Right renal cortex interstitium (tissue), 3 donors: ENCODE measurements around the gene CSNK1E. TPM values are rescaled to one million over a fixed set of nuclear protein-coding genes. Genes with fewer than 3 reads are reported as not detected.

Source experiments
- DNase-seq, 3 donors: peaks; one replicate each; pipeline ENCODE4 v3.0.0-alpha.2; 2013; ENCODE audit warnings: low read depth in 3 of 3, low spot score in 2 of 3
- polyA plus RNA-seq, 3 donors: library from polyadenylated mRNA; unstranded; fragments of 120-200 nt; gene quantifications; one replicate each; pipeline ENCODE4 v1.2.1, GENCODE V29; 2013; ENCODE audit not compliant: insufficient read length in 3 of 3

CSNK1E gene
- polyA plus RNA-seq, 3 donors, result 101 to 111 (median 107) TPM

GRCh38 chr22:38282397-38282796 is 34.8 kb downstream of the CSNK1E start:
- no peak for DNase-seq

- no peak for DNase-seq
These were observed 41.1 kb downstream of the CSNK1E start for GRCh38 chr22:38276166-38276565.

GRCh38 chr22:38273135-38273826 is 44.0 kb downstream of the CSNK1E start:
- no peak for DNase-seq

- no peak for DNase-seq
These were observed 44.7 kb downstream of the CSNK1E start, which contains the start of gene TMEM184B for GRCh38 chr22:38272373-38273134. TSS of gene TMEM184B (minus strand) at chr22:38273010. CDS start at chr22:38247961, 25,049 bp downstream.

- no peak for DNase-seq
These were observed 45.3 kb downstream of the CSNK1E start for GRCh38 chr22:38271927-38272372.

- no peak for DNase-seq
These were observed 46.1 kb downstream of the CSNK1E start for GRCh38 chr22:38271101-38271500.

DNA sequence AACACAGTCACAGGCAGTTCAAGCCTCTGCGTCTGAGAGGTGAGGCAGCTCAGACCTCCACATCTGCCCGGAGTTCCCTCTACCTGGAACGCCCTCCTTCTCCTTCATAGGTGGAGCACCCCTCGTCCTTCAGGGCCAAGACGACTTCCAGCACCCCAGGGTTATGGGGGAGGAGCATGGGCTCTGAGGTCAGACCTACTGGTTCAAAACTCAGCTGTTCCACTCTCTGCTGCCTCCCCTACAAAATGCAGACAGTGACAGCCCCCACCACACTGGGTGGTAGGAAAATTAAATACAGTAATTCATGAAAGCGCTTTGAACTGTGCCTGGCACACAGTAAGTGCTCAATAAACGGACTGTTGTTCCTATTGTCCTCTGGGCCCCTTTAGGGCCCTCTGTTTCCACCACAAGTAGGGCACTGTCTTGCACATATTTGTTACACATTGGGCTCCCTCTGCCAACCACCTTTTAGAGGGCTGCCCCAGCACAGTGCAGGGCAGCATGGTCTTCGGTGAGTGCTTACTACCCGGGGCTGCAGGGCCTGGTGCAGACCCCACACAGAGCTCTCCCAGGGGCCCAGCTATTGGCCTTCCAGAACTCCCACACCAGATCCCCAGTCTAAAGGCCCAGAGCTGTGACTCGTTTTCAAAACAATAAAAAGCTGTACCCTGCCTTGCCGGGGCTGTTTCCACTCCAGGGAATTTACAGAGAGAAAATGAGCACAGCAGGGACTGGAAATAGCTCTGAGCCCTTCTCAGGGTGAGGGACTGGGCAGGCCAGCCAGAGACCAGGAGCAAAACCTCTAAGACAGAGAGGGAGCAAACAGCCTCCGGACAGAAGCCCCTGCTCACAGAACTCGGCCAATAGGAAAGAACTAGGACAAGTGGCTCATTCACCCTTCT is 46.9 kb downstream of the CSNK1E start:
- DNase-seq, result no peak

DNA sequence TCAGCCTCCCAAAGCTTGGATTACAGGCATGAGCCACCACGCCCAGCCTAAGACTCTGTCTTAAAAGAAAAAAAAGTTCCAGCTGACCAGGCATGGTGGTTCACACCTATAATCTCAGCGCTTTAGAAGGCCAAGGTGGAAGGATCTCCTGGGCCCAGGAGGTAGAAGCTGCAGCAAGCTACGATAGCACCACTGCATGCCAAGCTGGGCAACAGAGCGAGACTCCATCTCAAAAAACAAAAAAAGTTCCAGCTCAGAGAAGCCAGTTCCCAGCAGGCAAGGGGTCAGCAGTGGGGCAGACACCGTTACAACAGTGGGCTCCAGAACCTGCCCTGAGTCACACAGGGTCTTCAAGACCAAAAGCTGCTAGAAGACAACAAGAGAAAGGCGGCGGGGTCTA is 47.8 kb downstream of the CSNK1E start:
- no peak for DNase-seq

DNA sequence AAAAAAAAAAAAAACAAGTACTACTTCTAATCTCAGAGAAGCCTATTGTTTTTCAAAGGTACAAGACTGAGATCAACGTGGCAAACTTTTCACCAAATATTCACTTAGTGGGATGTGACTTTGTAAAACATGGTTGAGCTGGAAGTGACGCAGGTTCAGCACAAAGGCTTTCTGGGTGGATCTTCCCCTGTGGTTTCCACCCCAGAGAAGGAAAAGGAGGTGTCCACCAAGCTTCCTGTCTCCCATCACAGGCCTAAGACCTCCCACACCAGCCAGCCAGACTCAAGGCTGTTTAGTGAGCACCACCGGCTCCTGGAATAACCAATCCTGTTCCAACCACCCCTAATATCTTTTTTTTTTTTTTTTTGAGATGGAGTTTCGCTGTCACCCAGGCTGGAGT is 50.1 kb downstream of the CSNK1E start:
- no peak for DNase-seq

DNA sequence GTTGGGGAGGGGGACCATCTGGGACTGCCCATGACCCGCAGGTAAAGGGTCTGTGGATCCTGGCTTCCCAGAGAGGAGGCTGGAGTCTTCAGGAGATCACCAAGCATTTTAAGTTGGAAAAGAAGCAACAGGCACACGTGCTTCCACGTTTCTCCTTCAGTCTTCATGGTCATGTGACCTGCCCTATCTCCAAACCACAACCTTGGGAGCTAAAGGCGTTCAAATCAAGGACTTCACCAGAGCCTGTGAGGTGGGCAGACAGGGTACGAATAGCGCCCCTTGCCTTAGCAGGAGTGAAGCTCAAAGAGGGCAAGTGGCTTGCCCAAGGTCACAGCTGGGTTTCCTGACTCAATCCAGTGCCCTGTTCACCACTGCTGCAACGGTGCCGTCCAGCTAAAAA is 51.1 kb downstream of the CSNK1E start:
- DNase-seq, result no peak

GRCh38 chr22:38264322-38264843 is 52.9 kb downstream of the CSNK1E start:
- no peak for DNase-seq

DNA sequence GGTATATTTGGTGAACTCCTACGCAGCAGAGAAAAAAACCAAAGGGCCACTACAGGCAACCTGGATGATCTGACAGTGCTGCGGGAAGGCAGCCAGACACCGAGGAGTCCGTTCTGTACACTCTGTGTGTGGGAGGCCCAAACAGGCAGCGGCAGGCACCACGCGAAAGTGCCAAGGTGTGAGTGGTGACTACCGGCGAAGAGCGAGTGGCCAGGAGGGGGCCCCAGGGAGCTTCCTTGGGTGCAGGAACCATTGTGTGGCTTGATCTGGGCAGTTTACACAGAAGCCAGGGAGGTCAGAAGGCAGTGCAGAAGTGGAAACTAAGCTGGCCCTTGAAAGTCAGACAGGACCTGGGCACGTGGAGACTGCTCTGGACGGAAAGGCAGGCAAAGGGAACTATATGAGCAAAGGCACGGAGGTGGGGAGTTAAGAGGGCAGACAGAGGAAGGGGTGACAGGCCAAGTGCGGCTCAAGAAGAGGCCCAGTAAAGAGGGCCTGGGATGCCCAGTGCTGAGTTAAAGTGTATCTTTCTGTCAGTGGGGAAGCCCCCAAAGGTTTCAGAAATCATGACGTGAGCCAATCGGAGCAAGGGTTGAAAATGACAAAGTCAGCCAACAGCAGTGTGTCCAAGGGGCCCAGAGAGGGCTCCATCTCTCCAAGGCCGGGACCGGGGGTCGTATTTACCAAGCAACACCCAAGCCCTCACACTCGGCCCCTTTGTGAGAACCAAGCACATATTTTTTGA is 55.0 kb downstream of the CSNK1E start:
- no peak for DNase-seq

GRCh38 chr22:38260761-38261681 is 56.2 kb downstream of the CSNK1E start:
- DNase-seq, result no peak

DNA sequence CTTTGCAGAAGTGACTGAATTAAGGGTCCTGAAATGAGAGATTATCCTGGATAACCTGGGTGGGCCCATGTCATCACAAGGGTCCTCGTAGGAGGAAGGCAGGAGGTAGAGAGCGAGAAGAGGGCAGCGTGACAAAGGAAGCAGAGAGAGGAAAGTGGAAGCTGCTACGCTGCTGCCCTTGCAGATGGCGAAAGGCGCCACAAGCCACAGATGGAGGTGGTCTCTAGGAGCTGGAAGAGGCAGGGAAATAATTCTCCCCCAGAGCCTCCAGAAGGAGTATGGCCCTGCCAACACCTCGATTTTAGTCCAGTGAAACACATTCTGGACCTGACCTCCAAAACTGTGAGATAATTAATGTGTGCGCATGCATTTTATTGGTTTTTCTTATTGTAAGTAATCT is 57.9 kb downstream of the CSNK1E start:
- no peak for DNase-seq

- DNase-seq, result no peak
These were observed 58.3 kb downstream of the CSNK1E start for GRCh38 chr22:38258895-38259294.

- DNase-seq, result no peak
These were observed 59.5 kb downstream of the CSNK1E start for GRCh38 chr22:38257650-38258250.

- no peak for DNase-seq
These were observed 60.1 kb downstream of the CSNK1E start for GRCh38 chr22:38257181-38257580.

DNA sequence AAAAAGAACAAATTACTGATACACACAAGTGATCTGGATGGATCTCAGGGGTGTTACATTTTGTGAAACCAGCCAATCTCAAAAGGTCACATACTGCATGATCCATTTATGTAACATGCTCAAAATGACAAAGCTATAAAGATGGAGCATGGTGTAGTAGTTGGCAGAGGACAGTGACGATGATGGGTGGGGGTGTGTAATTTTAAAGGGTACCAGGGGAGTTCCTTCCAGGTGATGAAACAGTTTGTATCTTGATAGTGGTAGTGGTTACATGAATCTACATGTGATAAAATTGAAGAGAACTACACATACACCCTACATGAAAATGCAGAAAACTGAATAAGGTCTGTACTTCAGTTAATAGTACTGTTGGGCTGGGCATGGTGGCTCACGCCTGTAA is 61.5 kb downstream of the CSNK1E start:
- DNase-seq, result no peak

DNA sequence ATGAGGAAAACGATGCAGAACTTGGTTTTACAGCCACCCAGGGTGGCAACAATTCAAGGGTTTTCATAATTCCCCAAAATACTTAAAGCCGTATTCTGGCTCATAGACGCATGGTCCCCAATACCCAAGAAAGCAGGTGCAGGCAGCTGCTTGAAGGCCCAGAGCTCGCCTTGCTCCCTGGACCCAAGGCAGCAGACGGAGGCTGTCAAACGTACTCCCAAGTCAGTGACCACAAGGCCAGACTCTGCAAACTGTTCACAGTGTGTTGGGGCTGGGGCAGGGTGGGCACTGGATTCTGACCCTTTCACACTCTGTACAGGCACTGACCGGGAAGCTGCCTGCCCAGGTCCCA is 65.9 kb downstream of the CSNK1E start:
- DNase-seq, result no peak
